ENCODE data around the gene SYNM. TPM values are rescaled to one million over a fixed set of nuclear protein-coding genes. Genes with fewer than 3 reads are reported as not detected.
A peak's percentile ranks its signal among the peaks of the same experiment; 100 is the strongest.
"Not testable (repeated sequence)": the region's sequence is repeated elsewhere in the genome, so short reads cannot be mapped to it uniquely, and the experiment has no call there.

SYNM gene
- total RNA-seq, 1 donor from 2014 or later = 19.5 TPM

GRCh38 chr15:99071091-99071680 is 33.7 kb upstream of the SYNM start:
- no peaks in the 10 kb centered on the region for H3K27me3 ChIP-seq
- no peaks in the 10 kb centered on the region for H3K36me3 ChIP-seq
- H3K27ac ChIP-seq = no peak overlapping the region
- no peak for TF ChIP-seq CTCF (IDR thresholded peaks at IDR 0.05)
- no peaks in the 10 kb centered on the region for H3K4me1 ChIP-seq
- H3K4me3 ChIP-seq = no peak overlapping the region
- DNase-seq (peak; percentile 25), ATAC-seq (no peak)
- intact Hi-C loops (cut with DNase I) = no loop called here
- no peaks in the 10 kb centered on the region for H3K9me3 ChIP-seq

- no peak for ATAC-seq
- Histone ChIP-seq H3K27ac (no peak overlapping the region), H3K4me3 (no peak overlapping the region), H3K4me1 (no peaks in the 10 kb centered on the region), H3K36me3 (no peaks in the 10 kb centered on the region), H3K27me3 (no peaks in the 10 kb centered on the region), H3K9me3 (no peaks in the 10 kb centered on the region)
- intact Hi-C loops (cut with DNase I) = no loop called here
- DNase-seq = peak; percentile 12
- no peak for TF ChIP-seq CTCF (IDR thresholded peaks at IDR 0.05)
Measured at GRCh38 chr15:99073008-99073717, 31.7 kb upstream of the SYNM start.

- no peak for TF ChIP-seq CTCF (IDR thresholded peaks at IDR 0.05)
- intact Hi-C loops (cut with DNase I) = no loop called here
- no peaks in the 10 kb centered on the region for H3K27me3 ChIP-seq
- H3K9me3 ChIP-seq = no peaks in the 10 kb centered on the region
- H3K4me1 ChIP-seq = no peaks in the 10 kb centered on the region
- H3K36me3 ChIP-seq = no peaks in the 10 kb centered on the region
- ATAC-seq (no peak), DNase-seq (peak; percentile 2)
- H3K4me3 ChIP-seq = no peak overlapping the region
- H3K27ac ChIP-seq = no peak overlapping the region
Measured at GRCh38 chr15:99074446-99074845, 30.4 kb upstream of the SYNM start.

GRCh38 chr15:99075059-99075652 is 29.7 kb upstream of the SYNM start:
- H3K36me3 ChIP-seq; H3K27ac ChIP-seq; H3K4me3 ChIP-seq; ATAC-seq; DNase-seq; H3K27me3 ChIP-seq; H3K4me1 ChIP-seq; intact Hi-C loops (cut with DNase I); H3K9me3 ChIP-seq: not testable (repeated sequence)

- DNase-seq (no peak), ATAC-seq (no peak)
- no peak for TF ChIP-seq CTCF (IDR thresholded peaks at IDR 0.05)
- Histone ChIP-seq H3K36me3 (no peaks in the 10 kb centered on the region), H3K4me3 (no peak overlapping the region), H3K9me3 (no peaks in the 10 kb centered on the region), H3K27me3 (no peaks in the 10 kb centered on the region), H3K4me1 (no peaks in the 10 kb centered on the region), H3K27ac (no peak overlapping the region)
- intact Hi-C loops (cut with DNase I) = no loop called here
Measured at GRCh38 chr15:99076109-99076508, 28.8 kb upstream of the SYNM start.

GRCh38 chr15:99076555-99077308 is 28.1 kb upstream of the SYNM start:
- no peaks in the 10 kb centered on the region for H3K9me3 ChIP-seq
- peak; percentile 55 for DNase-seq
- peak; percentile 89 for TF ChIP-seq CTCF (IDR thresholded peaks at IDR 0.05)
- H3K27me3 ChIP-seq = no peaks in the 10 kb centered on the region
- H3K36me3 ChIP-seq = no peaks in the 10 kb centered on the region
- no peak overlapping the region for H3K27ac ChIP-seq
- H3K4me3 ChIP-seq = peak overlapping the region; percentile 36
- peak; percentile 97 for ATAC-seq
- intact Hi-C loops (cut with DNase I) = no loop called here
- H3K4me1 ChIP-seq = no peaks in the 10 kb centered on the region
